Heart left ventricle (tissue), 16 donors: Measurements from ENCODE around the gene KIF5A. TPM values are rescaled to one million over a fixed set of nuclear protein-coding genes. Genes with fewer than 3 reads are reported as not detected.

Source experiments
- ATAC-seq, 4 donors: fragments of 200-7000 bp; cut with Tn5 transposase; one replicate each; pipeline ENCODE4 v1.9.1; 2020 to 2022; ENCODE audit warnings: moderate library complexity in 4 of 4, mild to moderate bottlenecking in 3 of 4, moderate number of reproducible peaks in 1 of 4
- DNase-seq, 5 donors: peaks; one replicate each; pipeline ENCODE4 v3.0.0-alpha.2; 2020
- H3K27ac ChIP-seq, 12 donors: fragments of 200-600 bp; sonication (generic) in 4 of 12; one replicate each; pipeline versions ENCODE4 v1.5.0 to v1.8.0; 2016 to 2022; ENCODE audit warnings: mild to moderate bottlenecking in 2 of 12
- H3K27me3 ChIP-seq, 9 donors: fragments of 200-600 bp; sonication (generic) in 2 of 9; one replicate each; pipeline versions ENCODE4 v1.5.1 to v1.8.0; 2016 to 2022; ENCODE audit warnings: mild to moderate bottlenecking in 3 of 9
- H3K36me3 ChIP-seq, 9 donors: fragments of 200-600 bp; sonication (generic) in 2 of 9; one replicate each; pipeline versions ENCODE4 v1.5.0 to v1.8.0; 2018 to 2022; ENCODE audit warnings: mild to moderate bottlenecking in 2 of 9
- H3K4me1 ChIP-seq, 12 donors: fragments of 200-600 bp; sonication (generic) in 4 of 12; one replicate each; pipeline versions ENCODE4 v1.5.0 to v1.8.0; 2016 to 2022; ENCODE audit warnings: mild to moderate bottlenecking in 3 of 12
- H3K4me3 ChIP-seq, 12 donors: fragments of 200-600 bp; sonication (generic) in 4 of 12; one replicate each; pipeline versions ENCODE4 v1.5.0 to v1.8.0; 2017 to 2022; ENCODE audit warnings: mild to moderate bottlenecking in 9 of 12, moderate library complexity in 4 of 12
- H3K9me3 ChIP-seq, 12 donors: fragments of 200-600 bp; sonication (generic) in 4 of 12; one replicate each; pipeline versions ENCODE4 v1.5.0 to v1.8.0; 2016 to 2022; ENCODE audit warnings: mild to moderate bottlenecking in 1 of 12
- CTCF ChIP-seq, 12 donors: fragments of 200-600 bp; sonication (generic) in 4 of 12; IDR thresholded peaks; one replicate each; pipeline versions ENCODE4 v1.5.0 to v1.8.0; 2018 to 2022; ENCODE audit warnings: antibody characterized with exemption in 12 of 12, mild to moderate bottlenecking in 5 of 12
- POLR2A ChIP-seq, 2 donors: fragments of 450-650 bp; IDR thresholded peaks; one replicate each; pipeline ENCODE4 v1.6.1; 2017; ENCODE audit warnings: antibody characterized with exemption in 2 of 2, mild to moderate bottlenecking in 2 of 2, moderate library complexity in 2 of 2
- WGBS, 4 donors: extraction: QIAGEN DNeasy Blood & Tissue Kit in 2 of 4; methylation state at CpG; one replicate each; pipeline versions ENCODE4 v1.1.5 to v1.1.7; 2013 to 2018; 5-methylcytosine and 5-hydroxymethylcytosine counted together
- intact Hi-C, 10 donors: fragments of 100-400 bp; cut with DNase I; formaldehyde crosslinking; loops; one replicate each; pipeline versions ENCODE4 v1.11.1 to v1.14.2; 2022
- polyA plus RNA-seq, 2 donors: library from polyadenylated mRNA; stranded (reverse); fragments of 200-250 nt; gene quantifications; one replicate each; pipeline ENCODE4 v1.2.3, GENCODE V29; 2013
- total RNA-seq, 9 donors: library from RNA; depleted of rRNA in 2 of 9; stranded (reverse); fragments of >200 nt in 2 of 9; fragmentation: NEBNext Ultra II Directional in 3 of 9; extraction: Animal tissue kit (Norgen Biotek cat#: 25700) in 3 of 9; gene quantifications; one replicate each; pipeline versions ENCODE4 v1.1.0 to v1.2.4, GENCODE V29; 2016 to 2023
- donor health status: ischemic (EF 13 %, LVEDD 7.1; RV severe dilation, severe dysfunction).
- donor health status: healthy with polysubstance abuse.
- donor health status: DM: no; HTN: yes; CAD: no.
- donor health status: DM: no; HTN: no; CAD: no.
- donor health status: ischemic (EF 25% LVEDD 6.9; RV normal size, moderate dysfunction).
- donor health status: ischemic (EF 25% LVEDD 5.7; RV mildly dilated, moderate dysfunction).
- donor health status: healthy.
- donor health status: DM: yes; HTN: yes; CAD: no.
- donor health status: ischemic (EF 35%, LVEDD 5.7; RV mildly dilated, moderate dysfunction).
- donor health status: nonischemic (EF 11% LVEDD 7.7; RV severe dilation, severe dysfunction).
- donor health status: DM: yes; HTN: yes; CAD: no.
- donor health status: PGD.
- donor health status: ischemic (EF 29% LVEDD 5.4; RV normal size, mild dysfunction).
- donor health status: nonischemic (EF 23%, LVEDD 6.1; RV moderate dilation, normal function).

KIF5A gene
- total and polyA plus RNA-seq, 11 donors = 0.06 to 0.31 (median 0.14) TPM; not detected in 3

DNA sequence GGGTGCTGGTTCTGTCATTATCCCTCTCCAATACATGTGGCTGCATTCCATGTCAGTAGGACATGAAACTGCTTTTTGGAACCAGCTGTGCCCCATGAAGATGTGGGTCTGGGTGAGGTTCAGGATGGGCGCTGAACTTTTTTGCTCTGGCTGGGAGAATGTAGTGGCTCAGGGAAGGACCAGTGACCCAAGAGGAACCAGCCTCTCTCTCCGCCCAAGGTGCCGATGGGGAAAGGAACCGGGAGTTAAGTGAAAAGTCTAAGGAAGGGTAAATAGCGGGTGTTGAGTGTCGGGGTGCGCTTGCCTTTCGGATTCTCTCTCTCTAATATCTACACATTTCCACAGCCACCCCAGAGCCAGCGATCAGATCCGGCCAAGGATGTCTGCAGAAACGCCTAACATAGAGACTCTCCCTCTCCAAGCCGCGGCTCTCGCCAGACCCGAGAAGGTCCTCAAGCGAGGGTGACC is 69.2 kb downstream of the KIF5A start:
- Histone ChIP-seq H3K27me3 (peaks cover 3 to 52% (median 22%) of the 10 kb centered on the region in 9 donors), H3K27ac (peak overlapping the region in 9 of 12 donors; percentile 9 to 82 (median 69)), H3K4me3 (peak overlapping the region in 8 of 12 donors; percentile 25 to 66 (median 48)), H3K4me1 (peaks cover 0 to 52% (median 21%) of the 10 kb centered on the region in 12 donors), H3K36me3 (peaks cover 0 to 24% (median 10%) of the 10 kb centered on the region in 9 donors), H3K9me3 (no peaks in the 10 kb centered on the region)
- ATAC-seq (peak; percentile 12 to 58 (median 30)), DNase-seq (peak in 1 of 5 donors; percentile 58)
- 47 to 63% (median 55%) methylated on average over 16 of the region's 16 CpGs for WGBS, 4 donors
- TF ChIP-seq CTCF (IDR thresholded peaks at IDR 0.05) (no peak), POLR2A (IDR thresholded peaks at IDR 0.05) (no peak)
- intact Hi-C loops = loop anchor here in 1 of 10 donors (2.0 kb wide), 1 partner anchor 98 kb away; the partner anchor contains the start of gene DDIT3

GRCh38 chr12:57619434-57620244 is 69.8 kb downstream of the KIF5A start:
- DNase-seq (peak in 2 of 5 donors; percentile 52 to 59), ATAC-seq (peak in 2 of 4 donors; percentile 4 to 19)
- peak overlapping the region in 9 of 12 donors; percentile 6 to 81 (median 59) for H3K27ac ChIP-seq
- peaks cover 3 to 57% (median 22%) of the 10 kb centered on the region in 9 donors for H3K27me3 ChIP-seq
- H3K4me1 ChIP-seq = peaks cover 0 to 52% (median 19%) of the 10 kb centered on the region in 12 donors
- TF ChIP-seq POLR2A (IDR thresholded peaks at IDR 0.05) (no peak), CTCF (IDR thresholded peaks at IDR 0.05) (no peak)
- 26 to 39% (median 33%) methylated on average over 30 to 46 of the region's 46 CpGs for WGBS, 4 donors
- peak overlapping the region in 11 of 12 donors; percentile 16 to 66 (median 41) for H3K4me3 ChIP-seq
- H3K9me3 ChIP-seq = no peaks in the 10 kb centered on the region
- intact Hi-C loops = loop anchor here in 9 of 10 donors (1.0 to 10.0 kb wide), 7 partner anchors 21 to 165 kb away; partner anchors contain the start of genes GLI1 (in 2 of the 9), INHBE (in 2 of the 9) and DDIT3 (in 1 of the 9)
- peaks cover 0 to 19% (median 8%) of the 10 kb centered on the region in 9 donors for H3K36me3 ChIP-seq

DNA sequence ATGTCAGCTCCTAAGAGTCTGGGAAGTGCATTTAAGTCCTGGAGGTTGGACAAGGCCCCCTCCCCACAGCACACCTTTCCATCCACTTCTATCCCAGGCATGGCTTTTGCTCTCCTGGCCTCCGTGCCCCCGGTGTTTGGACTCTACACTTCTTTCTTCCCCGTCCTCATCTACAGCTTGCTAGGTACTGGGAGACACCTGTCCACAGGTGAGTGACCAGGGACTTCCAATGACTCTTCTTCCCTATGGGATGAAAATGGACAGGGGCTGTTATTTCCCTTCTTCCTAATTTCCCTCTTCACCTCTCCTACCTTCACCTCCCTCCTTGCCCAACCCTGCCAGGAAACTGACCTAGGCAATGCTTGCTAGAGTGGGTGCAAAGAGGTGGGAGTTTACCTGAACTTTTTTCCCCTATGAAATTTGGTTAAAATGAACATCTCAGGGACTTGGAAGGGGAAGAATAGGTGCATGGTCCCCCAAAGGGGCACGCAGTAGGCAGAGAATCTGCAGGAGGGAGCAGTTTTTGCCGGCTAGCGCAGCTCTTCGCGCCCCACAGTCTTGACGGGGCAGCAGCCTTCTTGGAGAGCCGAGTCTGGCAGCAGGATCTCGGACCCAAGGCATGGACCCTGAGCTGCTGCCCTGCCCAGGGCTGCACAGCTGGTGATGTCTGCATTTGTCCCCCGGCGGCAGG is 70.5 kb downstream of the KIF5A start:
- TF ChIP-seq CTCF (IDR thresholded peaks at IDR 0.05) = no peak
- no peak for TF ChIP-seq POLR2A (IDR thresholded peaks at IDR 0.05)
- DNase-seq (no peak), ATAC-seq (no peak)
- Histone ChIP-seq H3K27ac (peak overlapping the region in 4 of 12 donors; percentile 59 to 81 (median 70)), H3K4me3 (peak overlapping the region in 11 of 12 donors; percentile 20 to 66 (median 47)), H3K9me3 (no peaks in the 10 kb centered on the region), H3K4me1 (peaks cover 0 to 47% (median 19%) of the 10 kb centered on the region in 12 donors), H3K27me3 (peaks cover 3 to 61% (median 26%) of the 10 kb centered on the region in 9 donors), H3K36me3 (peaks cover 0 to 11% (median under 1%) of the 10 kb centered on the region in 9 donors)
- 42 to 54% (median 46%) methylated on average over 12 to 13 of the region's 13 CpGs for WGBS, 4 donors
- intact Hi-C loops = loop anchor here in 9 of 10 donors (1.0 to 10.0 kb wide), 6 partner anchors 22 to 166 kb away; partner anchors contain the start of genes GLI1 (in 2 of the 9) and INHBE (in 2 of the 9)
